Stomach (tissue), 4 donors: ENCODE results near the gene TM4SF5.

ENCODE experiments used
- EP300 ChIP-seq: sonication (generic); formaldehyde crosslinking; IDR thresholded peaks from one replicate; pipeline ENCODE4 v1.6.1; 2017; ENCODE audit warnings: antibody characterized with exemption
- POLR2AphosphoS5 ChIP-seq, 3 donors: sonication (generic); formaldehyde crosslinking; IDR thresholded peaks; one replicate each; pipeline ENCODE4 v1.6.1; 2016; ENCODE audit warnings: antibody characterized with exemption in 3 of 3
- TF ChIP-seq, protein P1 (sequence below), 7 experiments: fragments of 450-650 bp in 4 of 7; fragments of 200-600 bp in 3 of 7; sonication (generic) in 3 of 7; IDR thresholded peaks; one replicate each; pipeline ENCODE4 v1.5.1; 2016 to 2019; ENCODE audit warnings: antibody characterized with exemption in 7 of 7, control low read depth in 2 of 7, mild to moderate bottlenecking in 1 of 7

GRCh38 chr17:4734857-4735475 lies 36.7 kb upstream of the TM4SF5 start:
- TF ChIP-seq, protein P1, sequence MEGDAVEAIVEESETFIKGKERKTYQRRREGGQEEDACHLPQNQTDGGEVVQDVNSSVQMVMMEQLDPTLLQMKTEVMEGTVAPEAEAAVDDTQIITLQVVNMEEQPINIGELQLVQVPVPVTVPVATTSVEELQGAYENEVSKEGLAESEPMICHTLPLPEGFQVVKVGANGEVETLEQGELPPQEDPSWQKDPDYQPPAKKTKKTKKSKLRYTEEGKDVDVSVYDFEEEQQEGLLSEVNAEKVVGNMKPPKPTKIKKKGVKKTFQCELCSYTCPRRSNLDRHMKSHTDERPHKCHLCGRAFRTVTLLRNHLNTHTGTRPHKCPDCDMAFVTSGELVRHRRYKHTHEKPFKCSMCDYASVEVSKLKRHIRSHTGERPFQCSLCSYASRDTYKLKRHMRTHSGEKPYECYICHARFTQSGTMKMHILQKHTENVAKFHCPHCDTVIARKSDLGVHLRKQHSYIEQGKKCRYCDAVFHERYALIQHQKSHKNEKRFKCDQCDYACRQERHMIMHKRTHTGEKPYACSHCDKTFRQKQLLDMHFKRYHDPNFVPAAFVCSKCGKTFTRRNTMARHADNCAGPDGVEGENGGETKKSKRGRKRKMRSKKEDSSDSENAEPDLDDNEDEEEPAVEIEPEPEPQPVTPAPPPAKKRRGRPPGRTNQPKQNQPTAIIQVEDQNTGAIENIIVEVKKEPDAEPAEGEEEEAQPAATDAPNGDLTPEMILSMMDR (IDR thresholded peaks at IDR 0.05) = no peak
- TF ChIP-seq POLR2AphosphoS5 (IDR thresholded peaks at IDR 0.05) (no peak), EP300 (no peak)
